LHCN-M2 (cell line): ENCODE results near the gene CSNK2B. TPM values are rescaled to one million over a fixed set of nuclear protein-coding genes. Genes with fewer than 3 reads are reported as not detected.
"Not testable (repeated sequence)": the region's sequence is repeated elsewhere in the genome, so short reads cannot be mapped to it uniquely, and the experiment has no call there.

Experiments used
- DNase-seq: peaks from one replicate; pipeline ENCODE4 v3.0.0-alpha.2; 2012; ENCODE audit warnings: low read depth
- total RNA-seq: library from RNA; depleted of rRNA; stranded (reverse); fragments of >200 nt; gene quantifications from 2 replicates; pipeline ENCODE4 v1.2.3, GENCODE V29; 2014

The CSNK2B gene
- total RNA-seq, 1 experiment from 2014 or later = 292 TPM

DNA sequence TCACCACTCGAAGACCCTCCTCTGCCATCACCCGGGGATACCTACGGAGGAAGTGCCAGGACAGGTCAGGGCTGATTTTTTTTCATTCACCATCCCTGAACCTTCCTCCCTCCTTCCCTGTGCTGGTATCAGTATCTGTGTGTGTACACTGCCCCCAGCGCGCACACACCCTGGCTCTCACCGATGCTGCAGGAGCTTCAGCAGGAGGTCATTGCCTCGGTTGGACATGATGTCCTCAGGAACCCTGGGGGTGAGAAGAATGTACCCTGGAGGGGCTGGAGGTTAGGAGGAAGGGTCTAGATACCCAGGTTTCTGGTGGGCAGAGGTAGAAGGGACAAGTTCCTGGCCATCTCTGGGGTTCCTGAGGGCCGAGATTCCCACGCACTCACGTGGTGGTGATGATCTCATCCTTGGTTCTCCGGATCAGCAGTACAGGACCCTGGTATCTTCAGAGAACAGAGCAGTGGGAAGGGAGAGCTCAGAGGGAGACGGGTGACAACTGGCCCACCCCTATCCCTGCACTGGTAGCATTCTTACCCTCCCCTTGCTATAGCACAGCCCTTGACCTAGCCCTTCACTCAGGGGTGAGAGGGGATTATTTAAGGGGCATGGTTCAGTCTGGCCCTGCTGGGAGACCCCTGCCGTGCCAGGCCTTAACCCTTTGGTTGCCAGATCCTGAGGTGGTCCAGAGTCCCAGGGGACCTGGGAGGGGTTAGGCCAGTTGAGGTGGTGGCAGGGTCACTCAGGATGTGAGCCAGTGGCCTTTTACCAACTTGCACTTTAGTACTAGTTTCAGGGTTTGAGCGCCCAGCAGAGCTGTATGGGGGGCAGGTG, 22.2 kb downstream of the CSNK2B start:
- no peak for DNase-seq

DNA sequence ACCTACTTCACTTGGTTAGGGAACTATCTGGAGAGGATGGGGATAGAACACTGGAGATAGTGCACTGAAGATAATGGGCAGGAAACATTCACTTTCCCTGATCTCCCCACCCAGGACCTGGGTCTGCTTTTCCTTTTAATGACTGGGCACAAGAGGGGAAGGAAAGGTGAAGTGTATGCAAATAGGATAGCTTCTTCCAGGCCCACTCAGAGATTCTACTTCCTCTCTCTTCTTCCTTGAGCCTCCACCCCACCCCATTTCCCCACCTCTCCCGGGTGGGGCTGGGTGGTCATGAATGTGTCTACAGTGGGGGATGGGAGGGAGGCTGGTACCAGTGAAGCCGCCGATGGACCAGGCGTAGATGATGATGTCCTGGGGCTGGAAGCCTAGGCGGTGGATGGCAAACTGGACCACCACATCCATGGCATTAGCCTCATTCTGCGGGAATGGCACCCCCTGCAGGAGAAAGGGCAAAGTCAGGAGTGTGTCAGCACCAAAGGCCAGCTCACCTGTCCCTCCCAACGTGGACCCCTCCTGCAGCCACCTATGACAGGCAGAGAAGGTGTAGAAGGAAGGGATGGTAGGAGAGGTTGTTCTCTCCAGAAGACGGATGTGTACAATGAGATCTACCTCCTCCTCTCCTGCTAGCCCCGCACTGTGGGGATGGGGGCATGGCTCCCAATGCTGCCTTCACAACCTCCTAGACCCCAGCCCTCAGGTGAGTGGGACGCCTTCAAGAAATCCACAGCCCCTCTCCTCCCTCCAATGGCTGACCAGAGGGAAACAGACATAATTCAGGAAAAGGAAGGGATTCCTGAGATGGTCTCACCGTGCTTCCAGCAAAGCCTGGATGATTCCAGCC, 23.6 kb downstream of the CSNK2B start:
- DNase-seq = no peak

DNA sequence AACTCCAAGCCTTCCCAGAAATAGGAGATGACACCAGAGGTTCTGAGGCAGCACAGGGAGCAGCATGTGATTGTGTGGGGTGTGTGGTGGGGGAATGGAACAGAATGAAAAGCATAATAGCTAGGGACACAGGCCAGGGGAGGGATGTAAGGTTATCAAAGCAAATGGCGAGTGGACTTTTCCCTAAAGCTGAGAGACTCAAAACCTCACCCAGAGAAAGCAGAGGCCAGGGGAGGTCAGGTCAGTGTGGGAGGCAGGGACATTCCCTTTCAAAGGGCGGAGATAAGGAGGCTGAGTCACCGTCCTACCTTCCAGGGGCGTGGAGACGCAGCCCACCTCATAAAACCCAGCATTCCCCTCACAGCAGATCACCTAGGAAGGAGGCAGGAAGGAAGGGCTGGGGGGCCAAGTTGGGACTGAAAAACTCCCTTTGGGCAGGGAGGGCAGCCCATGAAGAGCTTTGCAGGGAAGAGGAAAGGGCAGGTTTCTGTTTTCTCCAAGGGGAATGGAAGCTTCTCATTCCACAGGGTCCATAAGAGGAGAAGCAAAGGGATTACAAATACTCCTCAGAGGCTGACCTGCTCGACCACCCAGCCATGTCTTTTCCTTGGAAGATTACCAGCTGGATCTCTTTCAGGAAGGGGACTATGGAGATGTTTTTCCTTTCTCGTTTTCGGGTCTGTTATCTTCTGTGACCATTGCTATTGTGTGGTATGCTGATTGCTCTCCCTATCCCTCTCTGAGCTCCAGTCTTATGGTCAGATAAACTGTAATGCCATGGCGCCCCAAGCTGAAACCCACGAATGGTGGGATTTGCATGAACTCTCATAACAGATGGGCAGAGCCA, 24.6 kb downstream of the CSNK2B start:
- no peak for DNase-seq

DNA sequence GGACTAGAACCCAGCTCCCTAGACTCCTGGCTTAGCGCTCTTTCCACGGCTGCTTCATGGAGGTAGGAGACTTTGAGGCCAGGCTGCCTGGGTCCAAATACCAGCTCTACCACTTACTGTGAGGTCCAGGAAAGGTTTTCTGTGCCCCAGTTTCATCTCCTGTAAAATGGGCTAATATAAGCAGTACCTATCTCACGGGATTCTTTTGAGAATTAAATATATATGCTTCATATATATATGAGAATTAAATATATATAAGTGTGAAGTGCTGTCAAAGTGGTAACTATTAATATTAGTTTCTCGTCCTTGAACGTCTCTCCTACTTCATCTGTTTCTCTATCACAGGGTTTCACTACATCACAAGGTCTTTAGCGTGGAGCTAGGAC, 25.2 kb downstream of the CSNK2B start:
- no peak for DNase-seq

DNA sequence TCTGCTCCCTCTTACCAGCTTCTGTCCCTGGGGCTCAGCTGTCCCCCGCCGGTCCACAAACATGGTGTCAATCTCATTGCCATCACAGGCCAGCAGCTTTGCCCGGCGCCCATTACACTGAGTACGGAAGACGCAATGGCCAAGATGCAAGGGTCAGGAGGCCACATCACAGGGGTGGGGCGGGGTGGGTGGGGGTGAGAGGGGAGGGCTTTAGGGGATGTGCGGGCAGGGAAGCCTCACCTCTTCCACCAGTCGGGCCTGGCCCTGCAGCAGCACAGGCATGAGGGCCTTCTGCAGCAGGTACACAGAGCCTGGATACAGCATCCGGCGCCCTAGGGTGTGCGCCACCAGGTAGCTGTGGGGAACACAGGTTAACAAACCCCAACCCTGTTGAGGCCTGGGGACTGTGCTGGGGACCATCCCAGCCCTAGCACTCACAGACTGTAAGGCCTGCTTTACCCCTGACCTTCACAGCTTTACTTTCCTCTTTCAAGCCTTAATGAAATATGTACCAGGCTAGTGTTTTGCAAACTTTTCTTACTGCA, 25.8 kb downstream of the CSNK2B start:
- DNase-seq = no peak

DNA sequence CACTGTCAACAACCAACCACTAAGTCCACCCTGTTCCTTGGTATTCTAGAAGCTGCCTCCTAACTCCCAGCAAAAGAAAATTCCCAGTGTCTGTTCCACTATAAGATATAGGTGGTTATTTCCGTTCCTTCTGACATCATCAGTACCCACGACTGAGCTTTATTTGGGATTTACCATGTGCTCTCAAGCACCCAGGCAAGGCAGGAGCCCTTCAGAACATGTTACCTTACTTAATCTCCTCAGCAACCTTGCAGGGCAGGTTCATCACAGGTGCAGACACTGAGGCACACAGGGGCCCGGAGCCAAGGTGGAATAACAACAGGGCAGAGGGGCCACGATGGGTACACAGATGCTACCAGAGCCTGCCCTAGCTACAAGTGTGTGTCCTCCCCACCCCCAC, 26.5 kb downstream of the CSNK2B start:
- DNase-seq = no peak

DNA sequence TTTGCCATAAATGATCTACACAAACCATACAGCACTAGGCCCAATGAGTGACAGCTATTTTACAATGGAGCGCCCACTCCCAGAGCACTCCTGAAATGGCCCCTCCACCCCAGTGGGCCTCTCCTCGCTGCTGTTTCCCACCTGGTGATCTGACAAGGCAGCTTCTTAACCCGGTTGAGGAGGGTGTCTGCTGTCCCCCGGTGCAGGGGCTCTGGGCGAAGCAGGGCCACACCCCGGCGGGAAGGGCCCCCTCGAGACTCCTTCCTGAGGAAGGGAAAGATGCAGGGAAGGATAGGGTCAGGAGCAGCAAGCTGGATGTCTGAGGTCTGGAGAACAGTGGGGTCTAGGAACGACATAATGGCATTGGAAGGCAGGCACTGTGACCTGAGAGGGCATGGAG, 27.0 kb downstream of the CSNK2B start:
- no peak for DNase-seq

DNA sequence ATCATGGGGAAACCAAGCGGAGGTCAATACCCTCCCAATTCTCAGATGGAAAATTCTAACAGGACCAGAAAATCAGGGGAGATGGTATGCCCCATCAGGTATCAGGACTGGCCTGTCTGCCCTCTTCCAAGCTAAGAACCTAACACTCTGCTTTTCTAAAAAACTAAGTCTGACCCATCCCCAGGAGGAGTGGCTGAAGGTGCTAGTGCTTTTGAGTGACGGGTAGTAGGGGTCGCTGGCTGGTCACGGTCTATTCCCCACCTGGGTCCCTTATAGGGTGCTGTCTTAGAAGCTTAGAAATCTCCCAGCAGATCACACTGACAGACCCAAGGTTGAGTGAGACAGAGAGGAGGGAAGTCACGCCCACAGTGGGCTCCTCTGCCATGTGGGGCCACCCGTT, 27.7 kb downstream of the CSNK2B start:
- no peak for DNase-seq

DNA sequence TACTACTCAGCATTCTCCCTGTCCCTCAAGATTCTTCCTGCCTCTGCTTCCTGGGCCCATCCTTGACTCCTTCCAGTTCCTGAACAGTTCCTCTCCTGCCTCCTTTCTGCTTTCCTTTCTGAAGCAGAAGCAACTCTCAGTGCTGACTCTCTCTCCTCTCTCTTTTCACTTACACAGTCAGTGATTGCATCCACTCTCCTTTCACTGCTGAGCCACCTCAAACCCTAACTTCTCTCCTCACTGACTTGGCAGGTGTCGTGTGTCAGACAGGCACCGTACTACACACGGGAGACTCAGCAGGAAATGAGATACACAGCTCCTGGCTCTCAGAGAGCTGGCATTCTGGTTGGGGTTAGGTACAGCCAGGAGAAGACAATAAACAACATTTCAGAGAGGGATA, 31.7 kb downstream of the CSNK2B start:
- no peak for DNase-seq

DNA sequence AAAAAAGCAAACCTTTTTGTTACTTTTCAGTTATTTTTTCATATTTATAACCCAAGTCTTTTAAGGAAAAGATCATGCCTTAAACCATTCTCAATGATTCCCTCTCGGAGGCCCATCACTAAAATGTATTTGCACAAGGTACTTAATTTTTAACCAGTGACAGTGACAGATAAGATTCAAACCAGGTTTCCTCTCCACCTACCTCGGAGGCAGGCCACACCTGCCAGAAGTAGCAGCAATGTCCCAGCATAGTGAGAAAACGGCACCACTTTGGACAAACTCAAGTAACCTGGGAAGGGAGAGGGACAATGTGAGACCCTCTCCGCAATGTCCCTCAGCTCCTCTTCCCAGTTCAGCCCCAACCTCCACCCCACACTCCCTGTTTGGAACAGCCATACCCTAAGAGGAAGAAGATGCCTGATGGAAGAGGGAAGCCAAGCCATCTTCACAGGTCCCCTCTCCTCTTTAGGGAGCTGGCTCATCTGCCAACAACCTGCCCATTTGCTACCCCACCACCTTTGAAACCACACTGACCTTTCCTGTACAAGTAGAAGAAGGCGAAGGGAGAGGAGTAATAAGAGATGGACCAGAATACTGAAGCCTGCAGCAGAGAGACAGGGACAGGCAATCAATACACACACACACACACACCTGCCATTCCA, 35.0 kb downstream of the CSNK2B start:
- no peak for DNase-seq

DNA sequence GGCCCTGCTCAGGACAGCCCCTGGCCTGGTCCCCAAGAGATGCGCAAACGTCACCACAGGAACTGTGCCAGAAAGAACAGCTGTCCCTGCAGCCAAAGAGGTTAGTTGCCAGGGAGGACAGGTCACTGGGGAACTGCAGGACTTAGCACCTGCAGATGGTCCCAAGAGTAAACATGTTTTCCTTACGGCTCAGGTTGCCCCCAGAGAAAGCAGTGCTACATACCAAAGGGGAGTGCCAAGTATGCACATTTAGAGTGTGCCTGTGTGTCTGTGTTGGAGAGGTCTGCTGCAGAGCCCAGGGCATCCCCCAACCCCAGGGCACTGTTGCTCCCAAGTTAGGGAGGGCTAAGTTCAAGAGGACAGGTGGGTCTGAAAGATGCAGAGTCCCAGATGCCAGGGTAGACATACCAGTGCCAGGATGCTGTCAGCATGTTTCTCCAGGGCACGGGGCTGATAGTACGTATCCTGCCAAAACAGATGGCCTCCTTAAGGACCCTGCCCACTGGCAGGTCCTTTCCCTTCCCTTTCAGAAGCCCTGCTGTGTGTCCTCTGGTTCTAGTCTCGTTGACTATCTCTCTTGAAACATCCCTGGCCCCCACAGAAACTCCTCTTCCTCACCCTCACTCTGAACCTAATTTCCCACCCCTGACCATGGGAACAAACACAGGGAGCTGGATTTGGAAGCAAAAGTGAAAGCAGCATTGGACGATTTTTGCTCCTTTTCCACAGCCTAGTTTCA, 36.0 kb downstream of the CSNK2B start:
- DNase-seq = peak; percentile 63

DNA sequence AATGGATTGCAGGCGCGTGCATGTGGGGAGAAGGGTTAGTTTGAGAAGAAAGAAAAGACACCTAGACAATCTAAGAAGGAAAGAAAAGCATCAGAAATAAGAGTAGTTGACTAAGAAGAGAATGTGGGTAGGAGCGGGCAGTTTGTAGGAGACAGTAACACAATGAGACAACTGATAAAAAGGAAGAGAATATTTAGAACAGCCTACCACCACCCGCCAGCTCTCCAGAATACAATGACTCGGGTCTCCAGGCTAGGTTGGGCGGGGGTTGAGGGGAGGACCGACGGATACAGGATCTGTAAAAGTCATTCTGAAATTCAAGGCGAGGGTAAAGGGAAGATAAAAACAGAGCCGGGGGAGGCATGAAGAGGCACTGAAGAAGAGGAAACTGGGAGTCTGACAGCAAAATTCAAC, 36.5 kb downstream of the CSNK2B start:
- DNase-seq = no peak

DNA sequence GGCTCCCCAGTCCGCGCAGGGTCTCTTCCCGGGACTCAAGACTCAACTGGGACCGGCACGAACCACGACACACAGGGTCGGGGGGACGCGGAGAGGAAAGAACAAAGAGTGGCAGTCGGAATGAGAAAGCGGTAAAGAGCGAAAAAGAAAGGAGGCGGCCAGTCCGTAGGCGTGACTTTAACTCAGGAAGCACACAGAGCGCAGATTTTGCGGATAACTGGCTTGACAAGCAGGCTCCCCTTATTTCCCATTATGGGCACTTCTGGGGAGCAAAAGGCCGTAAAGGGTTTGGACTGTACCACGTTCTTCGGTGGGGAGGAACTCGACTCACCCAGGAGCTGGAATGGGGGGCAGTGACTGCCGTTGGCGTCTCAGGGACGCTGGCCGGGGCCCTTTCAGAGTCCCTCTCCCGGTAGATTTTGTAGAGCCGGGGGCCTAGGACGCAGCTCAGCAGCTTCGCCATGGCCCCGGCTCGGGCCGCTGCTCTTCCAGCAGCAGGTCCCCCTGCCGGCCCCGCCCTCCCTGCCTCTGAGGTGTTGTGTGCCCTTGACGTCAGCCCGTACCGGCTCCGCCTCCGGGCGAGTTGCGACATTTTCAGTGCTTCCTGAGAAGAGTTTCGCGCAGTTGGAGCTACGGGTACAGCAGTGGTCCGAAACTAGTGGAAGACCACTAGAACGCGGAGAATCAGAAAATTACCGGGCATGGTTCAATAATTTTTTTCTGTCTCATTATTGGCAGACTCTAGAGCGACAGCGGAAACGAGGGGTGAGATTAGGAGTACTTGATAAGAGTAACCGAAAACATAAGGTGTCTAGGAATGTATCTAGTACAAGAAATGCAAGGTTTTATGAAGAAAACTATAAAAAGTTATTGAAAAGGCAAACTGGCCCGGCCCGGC, 37.2 kb downstream of the CSNK2B start, which contains the start of gene ABHD16A:
ABHD16A (minus strand) TSS at position 506 of the 898 bp plus-strand sequence; CDS start at position 463, 43 bp downstream.
- DNase-seq = peak; percentile 98

DNA sequence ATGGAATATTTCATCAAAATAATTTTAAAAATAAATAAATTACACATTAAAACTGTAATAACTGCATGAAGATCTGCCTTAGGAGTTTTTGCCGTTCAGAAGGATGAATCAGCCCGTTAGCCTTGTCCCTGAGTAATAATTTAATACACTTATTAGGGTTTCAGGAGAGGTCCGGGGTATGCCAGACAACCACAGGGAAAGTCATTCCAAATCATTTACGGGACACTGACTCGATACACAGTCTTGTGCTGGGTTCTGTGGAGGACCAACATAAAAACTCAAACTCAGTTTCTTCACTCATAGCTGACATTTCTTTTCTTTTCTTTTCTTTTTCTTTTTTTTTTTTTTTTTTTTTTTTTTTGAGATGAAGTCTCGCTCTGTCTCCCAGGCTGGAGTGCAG, 40.1 kb downstream of the CSNK2B start:
- no peak for DNase-seq

DNA sequence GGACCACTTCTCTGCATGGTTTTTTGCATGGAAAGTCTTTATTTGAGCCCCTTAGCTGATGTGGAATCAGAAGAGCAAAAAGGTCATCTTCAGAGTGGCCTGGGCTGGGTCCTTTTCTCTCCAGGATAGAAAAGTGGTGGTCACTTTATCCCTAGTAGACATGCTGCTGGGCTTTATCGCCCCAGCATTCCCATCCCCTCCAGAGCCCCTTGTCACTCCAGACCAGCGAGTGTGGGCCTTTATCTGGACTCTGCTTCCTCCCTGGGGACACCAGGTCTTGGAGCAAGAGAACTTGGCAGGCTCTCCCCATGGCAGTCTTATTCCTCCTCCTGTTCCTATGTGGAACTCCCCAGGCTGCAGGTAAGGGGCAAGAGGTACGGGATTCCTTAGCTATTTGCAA, 40.7 kb downstream of the CSNK2B start, which contains the start of gene LY6G6F:
LY6G6F (plus strand) TSS at position 268 of the 400 bp plus-strand sequence; CDS start at position 309, 41 bp downstream.
- DNase-seq = no peak

DNA sequence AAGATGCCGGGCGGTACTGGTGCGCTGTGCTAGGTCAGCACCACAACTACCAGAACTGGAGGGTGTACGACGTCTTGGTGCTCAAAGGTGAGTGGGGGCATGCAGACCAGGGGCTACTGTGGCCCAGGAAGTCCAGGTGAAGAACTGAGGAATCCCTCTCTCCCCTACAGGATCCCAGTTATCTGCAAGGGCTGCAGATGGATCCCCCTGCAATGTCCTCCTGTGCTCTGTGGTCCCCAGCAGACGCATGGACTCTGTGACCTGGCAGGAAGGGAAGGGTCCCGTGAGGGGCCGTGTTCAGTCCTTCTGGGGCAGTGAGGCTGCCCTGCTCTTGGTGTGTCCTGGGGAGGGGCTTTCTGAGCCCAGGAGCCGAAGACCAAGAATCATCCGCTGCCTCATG, 41.8 kb downstream of the CSNK2B start:
- no peak for DNase-seq

DNA sequence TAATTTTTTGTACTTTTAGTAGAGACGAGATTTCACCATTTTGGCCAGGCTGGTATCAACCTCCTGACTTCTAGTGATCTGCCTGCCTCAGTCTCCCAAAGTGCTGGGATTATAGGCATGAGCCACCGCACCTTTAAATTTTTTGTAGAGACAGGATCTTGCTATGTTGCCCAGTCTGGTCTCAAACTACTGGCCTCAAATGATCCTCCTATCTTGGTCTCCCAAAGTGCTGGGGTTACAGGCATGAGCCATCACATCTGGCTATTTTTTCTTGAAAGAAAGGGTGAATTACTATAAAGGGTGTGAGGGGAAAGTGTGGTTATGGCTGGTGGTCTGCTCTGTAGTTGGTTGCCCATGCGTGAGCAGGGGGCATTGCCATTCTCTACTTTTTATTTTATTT, 42.3 kb downstream of the CSNK2B start:
- DNase-seq = no peak

DNA sequence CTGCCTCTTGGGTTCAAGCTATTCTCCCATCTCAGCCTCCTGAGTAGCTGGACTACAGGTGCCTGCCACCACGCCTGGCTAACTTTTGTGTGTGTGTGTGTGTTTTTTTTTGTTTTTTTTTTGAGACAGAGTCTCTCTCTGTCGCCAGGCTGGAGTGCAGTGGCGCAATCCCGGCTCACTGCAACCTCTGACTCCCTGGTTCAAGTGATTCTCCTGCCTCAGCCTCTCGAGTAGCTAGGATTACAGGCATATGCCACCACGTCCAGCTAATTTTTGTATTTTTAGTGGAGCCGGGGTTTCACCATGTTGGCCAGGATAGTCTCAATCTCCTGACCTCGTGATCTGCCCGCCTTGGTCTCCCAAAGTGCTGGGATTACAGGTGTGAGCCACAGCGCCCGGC, 43.3 kb downstream of the CSNK2B start:
- DNase-seq = not testable (repeated sequence)
